Panc1 (cell line): Measurements from ENCODE around the gene UBE2E2.
"Not testable (repeated sequence)": the region's sequence is repeated elsewhere in the genome, so short reads cannot be mapped to it uniquely, and the experiment has no call there.

Experiments
- POLR2AphosphoS5 ChIP-seq: IDR thresholded peaks from 2 replicates; pipeline ENCODE4 v1.6.1; 2012; ENCODE audit warnings: mild to moderate bottlenecking, low read depth, low read length, moderate library complexity
- SIN3A ChIP-seq: IDR thresholded peaks from 2 replicates; pipeline ENCODE4 v1.6.1; 2012; ENCODE audit warnings: low read depth, mild to moderate bottlenecking, low read length, moderate library complexity, borderline replicate concordance; ENCODE audit not compliant: insufficient read depth
- TF ChIP-seq, protein P1 (sequence below): fragments of 450-650 bp; IDR thresholded peaks from 2 replicates; pipeline ENCODE4 v1.5.1; 2017; ENCODE audit warnings: mild to moderate bottlenecking

GRCh38 chr3:23336853-23337252, 133.7 kb downstream of the UBE2E2 start:
- not testable (repeated sequence) for TF ChIP-seq POLR2AphosphoS5, SIN3A
- TF ChIP-seq, protein P1, sequence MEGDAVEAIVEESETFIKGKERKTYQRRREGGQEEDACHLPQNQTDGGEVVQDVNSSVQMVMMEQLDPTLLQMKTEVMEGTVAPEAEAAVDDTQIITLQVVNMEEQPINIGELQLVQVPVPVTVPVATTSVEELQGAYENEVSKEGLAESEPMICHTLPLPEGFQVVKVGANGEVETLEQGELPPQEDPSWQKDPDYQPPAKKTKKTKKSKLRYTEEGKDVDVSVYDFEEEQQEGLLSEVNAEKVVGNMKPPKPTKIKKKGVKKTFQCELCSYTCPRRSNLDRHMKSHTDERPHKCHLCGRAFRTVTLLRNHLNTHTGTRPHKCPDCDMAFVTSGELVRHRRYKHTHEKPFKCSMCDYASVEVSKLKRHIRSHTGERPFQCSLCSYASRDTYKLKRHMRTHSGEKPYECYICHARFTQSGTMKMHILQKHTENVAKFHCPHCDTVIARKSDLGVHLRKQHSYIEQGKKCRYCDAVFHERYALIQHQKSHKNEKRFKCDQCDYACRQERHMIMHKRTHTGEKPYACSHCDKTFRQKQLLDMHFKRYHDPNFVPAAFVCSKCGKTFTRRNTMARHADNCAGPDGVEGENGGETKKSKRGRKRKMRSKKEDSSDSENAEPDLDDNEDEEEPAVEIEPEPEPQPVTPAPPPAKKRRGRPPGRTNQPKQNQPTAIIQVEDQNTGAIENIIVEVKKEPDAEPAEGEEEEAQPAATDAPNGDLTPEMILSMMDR: not testable (repeated sequence)
